ENCODE results near the gene TSPEAR.

The TSPEAR gene

DNA sequence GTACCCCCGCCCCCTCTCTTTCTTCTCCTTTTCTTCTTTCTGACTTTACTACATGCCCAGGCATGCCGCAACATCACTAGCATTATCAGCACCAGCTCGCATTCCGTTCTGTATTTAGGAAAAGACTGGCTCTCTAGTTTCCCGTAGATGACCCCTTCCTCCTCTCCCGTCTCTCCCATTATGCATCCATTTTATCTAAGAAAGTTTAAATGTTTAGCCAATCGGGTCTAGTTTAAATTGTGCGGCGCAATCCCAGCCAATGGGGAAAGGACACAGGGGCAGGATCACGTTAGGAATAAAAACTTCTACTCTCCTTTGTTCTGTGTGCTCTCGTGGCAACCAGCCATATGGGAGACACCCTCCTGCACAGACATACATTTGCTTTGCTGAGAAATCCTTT lies 113.3 kb downstream of the TSPEAR start:
- ATAC-seq: no peak
- TF ChIP-seq CSDC2 (CRISPR knock-in tag; IDR thresholded peaks at IDR 0.05) (no peak), ZC3H10 (CRISPR knock-in tag; IDR thresholded peaks at IDR 0.05) (no peak), ZFP30 (CRISPR knock-in tag; IDR thresholded peaks at IDR 0.05) (no peak), CSRNP3 (CRISPR knock-in tag; IDR thresholded peaks at IDR 0.05) (no peak), PPARA (CRISPR knock-in tag; IDR thresholded peaks at IDR 0.05; ENCODE audit: borderline replicate concordance) (no peak)

- no peak for ATAC-seq
Measured at GRCh38 chr21:44596068-44596725, 115.2 kb downstream of the TSPEAR start.

DNA sequence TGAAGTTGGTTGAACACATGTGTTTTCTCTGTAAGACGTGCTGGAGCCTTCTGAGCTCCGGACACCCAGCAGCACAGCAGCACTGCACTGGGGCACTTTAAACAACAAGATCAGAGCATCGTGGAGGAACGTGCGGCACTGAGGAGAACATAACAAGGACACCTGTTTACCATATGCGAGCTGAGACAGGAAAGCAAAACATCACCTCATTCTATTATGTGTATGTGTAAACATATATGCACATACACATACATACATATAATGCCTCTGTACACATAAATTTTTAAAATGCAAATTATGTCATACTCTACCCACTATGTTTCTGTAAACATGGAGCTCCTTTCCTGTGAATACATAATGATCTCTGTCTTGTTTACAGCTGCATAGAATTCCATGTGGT lies 115.8 kb downstream of the TSPEAR start:
- ATAC-seq: no peak
- TF ChIP-seq, protein P1, sequence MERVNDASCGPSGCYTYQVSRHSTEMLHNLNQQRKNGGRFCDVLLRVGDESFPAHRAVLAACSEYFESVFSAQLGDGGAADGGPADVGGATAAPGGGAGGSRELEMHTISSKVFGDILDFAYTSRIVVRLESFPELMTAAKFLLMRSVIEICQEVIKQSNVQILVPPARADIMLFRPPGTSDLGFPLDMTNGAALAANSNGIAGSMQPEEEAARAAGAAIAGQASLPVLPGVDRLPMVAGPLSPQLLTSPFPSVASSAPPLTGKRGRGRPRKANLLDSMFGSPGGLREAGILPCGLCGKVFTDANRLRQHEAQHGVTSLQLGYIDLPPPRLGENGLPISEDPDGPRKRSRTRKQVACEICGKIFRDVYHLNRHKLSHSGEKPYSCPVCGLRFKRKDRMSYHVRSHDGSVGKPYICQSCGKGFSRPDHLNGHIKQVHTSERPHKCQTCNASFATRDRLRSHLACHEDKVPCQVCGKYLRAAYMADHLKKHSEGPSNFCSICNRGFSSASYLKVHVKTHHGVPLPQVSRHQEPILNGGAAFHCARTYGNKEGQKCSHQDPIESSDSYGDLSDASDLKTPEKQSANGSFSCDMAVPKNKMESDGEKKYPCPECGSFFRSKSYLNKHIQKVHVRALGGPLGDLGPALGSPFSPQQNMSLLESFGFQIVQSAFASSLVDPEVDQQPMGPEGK (CRISPR knock-in tag; IDR thresholded peaks at IDR 0.05; ENCODE audit: borderline replicate concordance): no peak
- TF ChIP-seq ZFP3 (CRISPR knock-in tag; IDR thresholded peaks at IDR 0.05) (no peak), TSHZ2 (CRISPR knock-in tag; IDR thresholded peaks at IDR 0.05) (no peak), ZNF8 (CRISPR knock-in tag; IDR thresholded peaks at IDR 0.05) (no peak)

More at GRCh38 chr21:44596068-44596725, 115.2 kb downstream of the TSPEAR start:
- TF ChIP-seq TSHZ2 (CRISPR knock-in tag; IDR thresholded peaks at IDR 0.05) (no peak), PPARA (CRISPR knock-in tag; IDR thresholded peaks at IDR 0.05; ENCODE audit: borderline replicate concordance) (no peak), RARB (CRISPR knock-in tag; IDR thresholded peaks at IDR 0.05) (no peak), CSRNP3 (CRISPR knock-in tag; IDR thresholded peaks at IDR 0.05) (no peak), ZFP30 (CRISPR knock-in tag; IDR thresholded peaks at IDR 0.05) (no peak), CSDC2 (CRISPR knock-in tag; IDR thresholded peaks at IDR 0.05) (no peak), BACH2 (CRISPR knock-in tag; IDR thresholded peaks at IDR 0.05; ENCODE audit: borderline replicate concordance) (no peak), ARNTL (CRISPR knock-in tag; IDR thresholded peaks at IDR 0.05; ENCODE audit: borderline replicate concordance, low read depth) (no peak), ESRRG (CRISPR knock-in tag; IDR thresholded peaks at IDR 0.05) (no peak)
- TF ChIP-seq, protein P1 (CRISPR knock-in tag; IDR thresholded peaks at IDR 0.05; ENCODE audit: borderline replicate concordance): no peak
- TF ChIP-seq, protein P2, sequence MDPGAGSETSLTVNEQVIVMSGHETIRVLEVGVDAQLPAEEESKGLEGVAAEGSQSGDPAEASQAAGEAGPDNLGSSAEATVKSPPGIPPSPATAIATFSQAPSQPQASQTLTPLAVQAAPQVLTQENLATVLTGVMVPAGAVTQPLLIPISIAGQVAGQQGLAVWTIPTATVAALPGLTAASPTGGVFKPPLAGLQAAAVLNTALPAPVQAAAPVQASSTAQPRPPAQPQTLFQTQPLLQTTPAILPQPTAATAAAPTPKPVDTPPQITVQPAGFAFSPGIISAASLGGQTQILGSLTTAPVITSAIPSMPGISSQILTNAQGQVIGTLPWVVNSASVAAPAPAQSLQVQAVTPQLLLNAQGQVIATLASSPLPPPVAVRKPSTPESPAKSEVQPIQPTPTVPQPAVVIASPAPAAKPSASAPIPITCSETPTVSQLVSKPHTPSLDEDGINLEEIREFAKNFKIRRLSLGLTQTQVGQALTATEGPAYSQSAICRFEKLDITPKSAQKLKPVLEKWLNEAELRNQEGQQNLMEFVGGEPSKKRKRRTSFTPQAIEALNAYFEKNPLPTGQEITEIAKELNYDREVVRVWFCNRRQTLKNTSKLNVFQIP (CRISPR knock-in tag; IDR thresholded peaks at IDR 0.05; ENCODE audit: borderline replicate concordance, low read depth): no peak

Measured in SK-N-SH treated with all-trans-retinoic acid at 6 μM for 48 hours (cell line).